AG04449 (cell line): Measurements from ENCODE around the gene RPS6KA4.

ENCODE experiments used
- CTCF ChIA-PET: fragments of 350-600 bp; formaldehyde crosslinking; extraction: SDS; loops from one replicate; lab custom pipeline; 2021; ENCODE audit warnings: antibody characterized with exemption; lab: Yijun Ruan, JAX
- POLR2A ChIA-PET: fragments of 400-600, 350-600 bp; formaldehyde crosslinking; extraction: SDS; loops from one replicate; lab custom pipeline; 2020; ENCODE audit warnings: antibody characterized with exemption, inconsistent platforms; lab: Yijun Ruan, JAX
- DNase-seq: peaks from one replicate; pipeline ENCODE4 v3.0.0-alpha.2; 2010; ENCODE audit warnings: low read depth, low spot score
- H3K4me3 ChIP-seq: 2 replicates; pipeline ENCODE4 v1.5.1; 2011; ENCODE audit warnings: low read depth, mild to moderate bottlenecking, control low read depth, low read length
- TF ChIP-seq, protein P1 (sequence below): IDR thresholded peaks from one replicate; pipeline ENCODE4 v1.5.1; 2011; ENCODE audit warnings: mild to moderate bottlenecking, moderate library complexity, low read length, control low read depth, inconsistent platforms; ENCODE audit not compliant: insufficient read depth; ENCODE audit errors: missing control alignments

RPS6KA4 gene

DNA sequence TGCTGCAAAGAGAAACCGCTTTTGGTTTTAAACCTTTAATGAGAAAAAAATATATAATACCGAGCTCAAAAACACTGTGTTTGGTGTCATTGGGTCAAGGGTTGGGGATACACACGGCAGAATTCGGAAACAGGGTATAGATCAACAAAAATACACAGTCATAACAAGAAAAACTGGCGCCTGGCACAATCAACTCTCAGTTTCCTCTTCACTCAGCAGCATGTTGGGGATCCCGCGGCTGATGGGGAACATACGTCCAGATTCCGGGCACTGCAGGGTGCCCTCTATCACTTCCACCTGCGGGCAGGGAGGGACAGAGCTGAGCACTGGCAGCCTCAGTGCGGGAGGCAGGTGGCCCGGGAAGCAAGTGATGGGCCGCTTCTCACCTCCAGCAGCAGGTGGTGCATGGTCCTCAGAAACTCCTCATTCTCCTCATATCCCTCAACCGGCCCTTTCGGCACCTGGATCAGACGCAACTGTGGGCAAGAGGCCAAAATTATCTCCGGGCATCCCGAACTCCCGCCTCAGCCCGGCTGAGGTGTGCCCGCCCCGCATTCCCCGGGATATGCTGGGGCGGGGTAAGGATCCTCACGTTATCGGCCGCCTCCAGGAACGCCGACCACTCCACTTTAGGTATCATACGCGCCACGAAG is 42.2 kb upstream of the RPS6KA4 start:
- POLR2A ChIA-PET, result interaction anchor here (0.9 to 1.6 kb wide), 7 partner anchors 11 to 109 kb away, joined by 3 to 12 read pairs (median 4); partner anchors contain the start of genes ESRRA and PPP1R14B
- TF ChIP-seq, protein P1, sequence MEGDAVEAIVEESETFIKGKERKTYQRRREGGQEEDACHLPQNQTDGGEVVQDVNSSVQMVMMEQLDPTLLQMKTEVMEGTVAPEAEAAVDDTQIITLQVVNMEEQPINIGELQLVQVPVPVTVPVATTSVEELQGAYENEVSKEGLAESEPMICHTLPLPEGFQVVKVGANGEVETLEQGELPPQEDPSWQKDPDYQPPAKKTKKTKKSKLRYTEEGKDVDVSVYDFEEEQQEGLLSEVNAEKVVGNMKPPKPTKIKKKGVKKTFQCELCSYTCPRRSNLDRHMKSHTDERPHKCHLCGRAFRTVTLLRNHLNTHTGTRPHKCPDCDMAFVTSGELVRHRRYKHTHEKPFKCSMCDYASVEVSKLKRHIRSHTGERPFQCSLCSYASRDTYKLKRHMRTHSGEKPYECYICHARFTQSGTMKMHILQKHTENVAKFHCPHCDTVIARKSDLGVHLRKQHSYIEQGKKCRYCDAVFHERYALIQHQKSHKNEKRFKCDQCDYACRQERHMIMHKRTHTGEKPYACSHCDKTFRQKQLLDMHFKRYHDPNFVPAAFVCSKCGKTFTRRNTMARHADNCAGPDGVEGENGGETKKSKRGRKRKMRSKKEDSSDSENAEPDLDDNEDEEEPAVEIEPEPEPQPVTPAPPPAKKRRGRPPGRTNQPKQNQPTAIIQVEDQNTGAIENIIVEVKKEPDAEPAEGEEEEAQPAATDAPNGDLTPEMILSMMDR, result no peak
- DNase-seq, result no peak
- peak overlapping the region; percentile 96 for H3K4me3 ChIP-seq
- CTCF ChIA-PET, result interaction anchor here (0.9 to 10.4 kb wide), 8 partner anchors 12 to 168 kb away, joined by 3 to 111 read pairs (median 11); partner anchors contain the start of genes CATSPERZ and ESRRA

DNA sequence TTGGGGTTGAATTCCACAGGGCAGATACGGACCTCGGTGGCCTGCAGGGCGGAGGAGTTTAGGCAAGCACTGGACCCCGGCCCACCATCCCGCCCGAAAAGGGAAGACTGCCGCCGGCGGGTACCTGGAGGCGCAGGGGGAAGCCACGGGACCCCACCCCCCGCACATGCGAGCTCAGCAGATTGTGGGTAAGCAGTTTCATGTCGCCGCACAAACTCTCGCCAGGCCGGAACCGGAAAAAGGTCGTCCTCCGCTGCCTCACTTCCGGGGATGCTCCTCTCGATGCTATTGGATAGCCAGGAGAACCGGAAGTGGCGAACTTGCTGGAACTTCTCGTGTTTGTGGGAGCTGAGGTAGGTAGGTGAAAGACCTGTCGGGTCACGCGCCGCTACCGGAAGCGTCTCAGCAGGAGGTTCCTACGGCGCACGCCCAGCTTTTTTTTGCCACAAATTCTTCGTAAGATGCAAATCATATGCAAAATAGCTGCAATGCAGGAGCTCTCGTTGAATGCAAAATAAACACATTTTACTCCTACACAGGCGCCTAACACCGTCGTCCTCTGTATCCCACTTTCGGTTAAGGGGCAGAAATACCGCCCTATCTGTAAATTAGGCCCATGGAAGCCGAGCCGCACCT is 41.5 kb upstream of the RPS6KA4 start, which contains the start of gene TRMT112:
Gene TRMT112, minus strand, starts transcription at position 235 of the 636 bp plus-strand sequence. Its CDS starts 33 bp downstream, at position 202.
- TF ChIP-seq, protein P1, result no peak
- peak; percentile 90 for DNase-seq
- peak within 1 kb of the TSS; percentile 96 for H3K4me3 ChIP-seq
- ChIA-PET CTCF (interaction anchor here (0.6 to 10.4 kb wide), 16 partner anchors 8 to 317 kb away, joined by 3 to 111 read pairs (median 4); partner anchors contain the start of genes CATSPERZ, ESRRA and RPS6KA4), POLR2A (interaction anchor here (0.6 to 1.6 kb wide), 19 partner anchors 9 to 1501 kb away, joined by 3 to 14 read pairs (median 4); partner anchors contain the start of genes ESRRA, GPR137, PPP1R14B and STIP1)

DNA sequence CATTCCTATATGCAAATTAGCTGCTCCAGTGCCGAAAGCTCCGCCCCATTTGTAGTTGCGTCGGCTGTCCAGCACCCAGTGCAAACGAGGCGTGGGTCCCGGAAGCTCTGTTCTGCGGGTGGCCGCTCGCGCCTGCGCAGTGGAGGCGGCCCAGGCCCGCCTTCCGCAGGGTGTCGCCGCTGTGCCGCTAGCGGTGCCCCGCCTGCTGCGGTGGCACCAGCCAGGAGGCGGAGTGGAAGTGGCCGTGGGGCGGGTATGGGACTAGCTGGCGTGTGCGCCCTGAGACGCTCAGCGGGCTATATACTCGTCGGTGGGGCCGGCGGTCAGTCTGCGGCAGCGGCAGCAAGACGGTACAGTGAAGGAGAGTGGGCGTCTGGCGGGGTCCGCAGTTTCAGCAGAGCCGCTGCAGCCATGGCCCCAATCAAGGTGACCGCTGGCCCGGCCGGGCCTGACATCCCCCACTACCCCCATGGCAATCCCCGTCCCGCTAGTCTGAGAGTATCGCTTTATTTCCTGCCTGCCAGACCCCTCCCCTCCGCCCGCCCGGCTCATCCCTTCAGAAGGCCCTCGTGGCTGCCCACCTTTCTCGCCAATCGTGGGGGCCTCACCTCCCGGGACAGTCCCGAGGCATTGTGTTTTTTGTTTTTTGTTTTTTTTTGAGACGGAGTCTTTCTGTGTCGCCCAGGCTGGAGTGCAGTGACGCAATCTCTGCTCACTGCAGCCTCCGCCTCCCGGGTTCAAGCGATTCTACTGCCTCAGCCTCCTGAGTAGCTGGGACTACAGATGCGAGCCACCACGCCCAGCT is 40.8 kb upstream of the RPS6KA4 start, which contains the start of gene PRDX5:
Gene PRDX5, plus strand, starts transcription at position 161 of the 805 bp plus-strand sequence. Its CDS starts 95 bp downstream, at position 256.
- ChIA-PET POLR2A (interaction anchor here (0.6 to 1.6 kb wide), 19 partner anchors 9 to 1502 kb away, joined by 3 to 14 read pairs (median 4); partner anchors contain the start of genes ESRRA, GPR137, PPP1R14B and STIP1), CTCF (interaction anchor here (0.6 to 10.4 kb wide), 16 partner anchors 9 to 317 kb away, joined by 3 to 111 read pairs (median 4); partner anchors contain the start of genes CATSPERZ, ESRRA and RPS6KA4)
- peak within 1 kb of the TSS; percentile 96 for H3K4me3 ChIP-seq
- TF ChIP-seq, protein P1, result peak; percentile 50
- peak; percentile 59 for DNase-seq

DNA sequence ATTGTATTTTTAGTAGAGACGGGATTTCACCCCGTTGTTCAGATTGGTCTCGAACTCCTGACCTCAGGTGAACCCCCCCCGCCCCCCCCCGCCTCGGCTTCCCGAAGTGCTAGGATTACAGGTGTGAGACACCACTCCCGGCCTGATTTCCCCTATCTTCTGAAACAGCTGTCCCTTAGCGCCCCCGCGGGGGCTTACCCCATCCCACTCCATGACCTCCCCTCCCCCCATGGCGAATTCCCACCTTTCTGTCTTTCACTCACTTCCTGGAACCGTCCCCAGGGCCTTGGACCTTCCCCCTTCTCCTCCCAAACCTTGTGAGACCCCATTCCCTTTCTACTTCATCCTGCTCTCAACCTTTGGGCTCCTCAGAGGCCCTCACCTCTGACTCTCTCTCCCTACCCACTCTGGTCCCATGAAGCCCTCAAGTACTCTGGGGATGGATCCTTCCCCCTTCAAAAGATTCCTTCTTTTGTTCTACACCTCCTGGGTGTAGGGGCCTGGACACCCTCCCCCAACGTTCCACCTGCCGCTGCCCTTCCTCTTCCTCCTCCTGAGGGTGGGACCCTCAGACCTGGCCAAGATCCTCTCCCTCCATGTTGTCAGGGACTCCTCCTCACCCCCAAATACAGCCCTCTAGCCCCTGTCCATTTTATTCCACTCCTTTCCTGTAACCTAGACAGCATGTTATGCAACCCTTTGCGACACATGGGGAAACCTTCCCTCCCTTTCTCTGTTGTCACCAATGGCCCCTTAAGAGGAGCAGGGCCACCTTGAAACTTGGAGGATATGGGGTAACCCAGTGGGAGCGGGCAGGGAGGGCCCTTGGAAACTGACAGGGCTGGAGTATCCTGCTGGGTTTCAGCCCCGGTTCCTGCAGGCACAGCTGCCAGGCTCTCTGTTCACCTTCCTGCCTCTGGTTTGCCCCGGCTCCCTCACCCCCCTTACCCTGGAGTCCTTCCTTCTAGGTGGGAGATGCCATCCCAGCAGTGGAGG is 39.9 kb upstream of the RPS6KA4 start:
- ChIA-PET CTCF (interaction anchor here (1.3 to 10.4 kb wide), 6 partner anchors 13 to 318 kb away, joined by 3 to 111 read pairs (median 5); partner anchors contain the start of genes CATSPERZ and ESRRA), POLR2A (no interaction called here)
- no peak for DNase-seq
- H3K4me3 ChIP-seq, result peak overlapping the region; percentile 96
- TF ChIP-seq, protein P1, result no peak

DNA sequence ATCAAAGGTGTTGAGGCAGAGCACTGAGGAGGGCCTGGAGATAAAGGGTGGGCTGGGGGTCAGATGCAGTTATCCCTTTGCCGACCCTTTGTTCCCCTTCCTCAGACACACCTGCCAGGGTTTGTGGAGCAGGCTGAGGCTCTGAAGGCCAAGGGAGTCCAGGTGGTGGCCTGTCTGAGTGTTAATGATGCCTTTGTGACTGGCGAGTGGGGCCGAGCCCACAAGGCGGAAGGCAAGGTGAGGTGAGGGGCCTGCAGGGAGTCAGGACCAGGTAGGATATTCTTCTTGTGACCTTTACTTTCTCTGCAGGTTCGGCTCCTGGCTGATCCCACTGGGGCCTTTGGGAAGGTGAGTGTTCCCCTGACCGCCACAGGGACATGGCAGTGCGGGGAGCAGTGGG is 38.4 kb upstream of the RPS6KA4 start:
- ChIA-PET POLR2A (no interaction called here), CTCF (interaction anchor here (1.1 to 10.4 kb wide), 3 partner anchors 11 to 35 kb away, joined by 4 to 111 read pairs (median 4); partner anchors contain the start of genes CATSPERZ and ESRRA)
- DNase-seq, result no peak
- TF ChIP-seq, protein P1, result no peak
- H3K4me3 ChIP-seq, result no peak overlapping the region
